ENCODE data around the gene TBC1D7. TPM values are rescaled to one million over a fixed set of nuclear protein-coding genes. Genes with fewer than 3 reads are reported as not detected.

The TBC1D7 gene
- total RNA-seq, 1 donor from 2014 or later = 15.3 TPM

GRCh38 chr6:13284646-13285045, 43.7 kb downstream of the TBC1D7 start:
- H3K9me3 Mint-ChIP-seq (ENCODE audit: unreplicated experiment) = peaks cover 12% of the 10 kb centered on the region
- DNase-seq (ENCODE audit: extremely low spot score, unreplicated experiment) = no peak
- no peak overlapping the region for H3K27ac Mint-ChIP-seq (ENCODE audit: unreplicated experiment)
- H3K27me3 Mint-ChIP-seq (ENCODE audit: unreplicated experiment) = no peaks in the 10 kb centered on the region
- H3K4me3 Mint-ChIP-seq (ENCODE audit: unreplicated experiment) = no peak overlapping the region
- H3K36me3 Mint-ChIP-seq (ENCODE audit: unreplicated experiment) = peaks cover 9% of the 10 kb centered on the region
- no peak for TF ChIP-seq CTCF (IDR thresholded peaks at IDR 0.05)
- H3K4me1 Mint-ChIP-seq (ENCODE audit: unreplicated experiment) = no peaks in the 10 kb centered on the region

GRCh38 chr6:13283331-13283730, 45.0 kb downstream of the TBC1D7 start:
- Mint-ChIP-seq H3K27ac (ENCODE audit: unreplicated experiment) (no peak overlapping the region), H3K36me3 (ENCODE audit: unreplicated experiment) (peaks cover 6% of the 10 kb centered on the region), H3K4me1 (ENCODE audit: unreplicated experiment) (no peaks in the 10 kb centered on the region), H3K27me3 (ENCODE audit: unreplicated experiment) (no peaks in the 10 kb centered on the region), H3K4me3 (ENCODE audit: unreplicated experiment) (no peak overlapping the region), H3K9me3 (ENCODE audit: unreplicated experiment) (peaks cover 8% of the 10 kb centered on the region)
- TF ChIP-seq CTCF (IDR thresholded peaks at IDR 0.05) = no peak
- DNase-seq (ENCODE audit: extremely low spot score, unreplicated experiment) = no peak

GRCh38 chr6:13282393-13283069, 45.8 kb downstream of the TBC1D7 start:
- Mint-ChIP-seq H3K27ac (ENCODE audit: unreplicated experiment) (no peak overlapping the region), H3K27me3 (ENCODE audit: unreplicated experiment) (no peaks in the 10 kb centered on the region), H3K4me1 (ENCODE audit: unreplicated experiment) (no peaks in the 10 kb centered on the region), H3K9me3 (ENCODE audit: unreplicated experiment) (peaks cover 8% of the 10 kb centered on the region), H3K4me3 (ENCODE audit: unreplicated experiment) (no peak overlapping the region), H3K36me3 (ENCODE audit: unreplicated experiment) (peaks cover 6% of the 10 kb centered on the region)
- no peak for TF ChIP-seq CTCF (IDR thresholded peaks at IDR 0.05)
- DNase-seq (ENCODE audit: extremely low spot score, unreplicated experiment) = no peak

GRCh38 chr6:13281686-13282085, 46.7 kb downstream of the TBC1D7 start:
- Mint-ChIP-seq H3K4me1 (ENCODE audit: unreplicated experiment) (no peaks in the 10 kb centered on the region), H3K9me3 (ENCODE audit: unreplicated experiment) (peaks cover 8% of the 10 kb centered on the region), H3K4me3 (ENCODE audit: unreplicated experiment) (no peak overlapping the region), H3K27me3 (ENCODE audit: unreplicated experiment) (no peaks in the 10 kb centered on the region), H3K36me3 (ENCODE audit: unreplicated experiment) (no peaks in the 10 kb centered on the region), H3K27ac (ENCODE audit: unreplicated experiment) (no peak overlapping the region)
- DNase-seq (ENCODE audit: extremely low spot score, unreplicated experiment) = no peak
- no peak for TF ChIP-seq CTCF (IDR thresholded peaks at IDR 0.05)

GRCh38 chr6:13280254-13280653, 48.1 kb downstream of the TBC1D7 start:
- no peak for TF ChIP-seq CTCF (IDR thresholded peaks at IDR 0.05)
- Mint-ChIP-seq H3K27me3 (ENCODE audit: unreplicated experiment) (no peaks in the 10 kb centered on the region), H3K36me3 (ENCODE audit: unreplicated experiment) (no peaks in the 10 kb centered on the region), H3K27ac (ENCODE audit: unreplicated experiment) (no peak overlapping the region), H3K9me3 (ENCODE audit: unreplicated experiment) (no peaks in the 10 kb centered on the region), H3K4me1 (ENCODE audit: unreplicated experiment) (no peaks in the 10 kb centered on the region), H3K4me3 (ENCODE audit: unreplicated experiment) (no peak overlapping the region)
- no peak for DNase-seq (ENCODE audit: extremely low spot score, unreplicated experiment)

All from osteocyte (in vitro differentiated cells).